ENCODE measurements around the gene CIBAR2. TPM values are rescaled to one million over a fixed set of nuclear protein-coding genes. Genes with fewer than 3 reads are reported as not detected.
A peak's percentile ranks its signal among the peaks of the same experiment; 100 is the strongest.
"Not testable (repeated sequence)": the region's sequence is repeated elsewhere in the genome, so short reads cannot be mapped to it uniquely, and the experiment has no call there.

The CIBAR2 gene
- total and polyA plus RNA-seq, 8 donors = 0.29 to 10.9 (median 5.9) TPM

DNA sequence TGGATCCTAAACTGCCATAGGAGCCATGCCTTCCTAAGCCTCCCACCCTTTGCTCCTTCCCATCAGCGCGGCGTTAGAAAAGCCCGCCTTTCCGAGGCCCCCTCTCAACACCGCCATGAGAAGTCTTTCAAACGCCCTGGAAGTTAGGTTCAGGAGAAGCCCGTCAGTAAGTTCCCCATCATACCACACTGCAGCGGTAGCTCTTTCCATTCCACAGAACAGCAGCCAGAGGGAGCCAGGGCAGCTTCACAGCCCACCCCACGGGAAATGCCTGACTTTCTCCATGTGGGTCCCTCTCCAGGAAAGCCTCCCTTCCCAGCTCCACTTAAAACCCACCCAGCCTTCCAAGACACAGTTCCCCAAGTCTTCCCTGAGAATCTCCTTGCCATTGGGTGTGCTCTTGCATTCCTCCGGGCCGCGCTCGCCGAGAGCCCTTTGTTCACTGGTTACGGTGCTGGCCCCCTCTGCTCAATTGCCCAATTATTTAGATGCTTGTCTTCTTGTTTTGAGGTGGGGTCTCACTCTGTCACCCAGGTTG lies 56.0 kb downstream of the CIBAR2 start:
- ATAC-seq = peak; percentile 69
- DNase-seq = no peak

DNA sequence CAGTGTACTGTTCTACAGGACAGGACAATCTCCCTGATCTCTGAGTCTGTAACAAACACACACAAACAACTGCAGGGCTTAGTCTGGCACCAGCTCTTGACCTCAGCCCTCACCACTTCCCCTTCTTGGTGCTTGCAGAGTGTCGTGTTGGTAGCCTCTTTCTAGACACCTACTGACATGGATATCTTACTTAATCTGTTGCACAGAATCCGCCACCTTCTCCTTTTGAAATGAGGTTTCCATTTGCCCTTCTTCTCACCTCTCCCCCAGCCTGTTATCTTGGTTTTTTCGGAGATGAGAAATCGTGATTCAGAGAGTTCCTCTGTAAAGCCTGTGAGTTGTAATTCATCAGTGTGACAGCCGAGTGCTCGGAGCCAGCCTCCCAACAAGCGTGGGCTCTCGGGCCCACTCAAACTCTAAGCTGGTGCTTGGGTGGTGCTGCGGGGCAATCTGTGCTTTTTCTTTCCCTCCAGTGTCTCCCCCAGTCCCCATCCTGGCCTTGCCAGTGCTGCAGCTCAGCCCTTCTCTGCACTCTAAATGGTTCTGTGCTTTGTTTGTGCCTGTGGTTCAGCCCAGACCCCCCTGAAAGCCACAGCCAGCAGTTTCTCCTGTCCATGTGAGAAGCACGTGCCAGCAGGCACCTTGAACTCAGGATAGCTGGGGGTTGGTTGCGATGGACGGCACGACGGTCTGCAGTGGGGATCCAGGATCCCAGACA lies 56.6 kb downstream of the CIBAR2 start:
- Histone ChIP-seq H3K27me3 (no peaks in the 10 kb centered on the region), H3K27ac (peak overlapping the region; percentile 75 to 88), H3K4me1 (peaks cover 17 to 52% of the 10 kb centered on the region in 2 donors), H3K4me3 (peak overlapping the region in 1 of 2 donors; percentile 1), H3K36me3 (peaks cover 0 to 12% of the 10 kb centered on the region in 2 donors), H3K9me3 (no peaks in the 10 kb centered on the region)
- intact Hi-C loops (cut with DNase I) = no loop called here
- DNase-seq (peak in 2 of 4 donors; percentile 70 to 78), ATAC-seq (peak; percentile 88)
- TF ChIP-seq, protein P1, sequence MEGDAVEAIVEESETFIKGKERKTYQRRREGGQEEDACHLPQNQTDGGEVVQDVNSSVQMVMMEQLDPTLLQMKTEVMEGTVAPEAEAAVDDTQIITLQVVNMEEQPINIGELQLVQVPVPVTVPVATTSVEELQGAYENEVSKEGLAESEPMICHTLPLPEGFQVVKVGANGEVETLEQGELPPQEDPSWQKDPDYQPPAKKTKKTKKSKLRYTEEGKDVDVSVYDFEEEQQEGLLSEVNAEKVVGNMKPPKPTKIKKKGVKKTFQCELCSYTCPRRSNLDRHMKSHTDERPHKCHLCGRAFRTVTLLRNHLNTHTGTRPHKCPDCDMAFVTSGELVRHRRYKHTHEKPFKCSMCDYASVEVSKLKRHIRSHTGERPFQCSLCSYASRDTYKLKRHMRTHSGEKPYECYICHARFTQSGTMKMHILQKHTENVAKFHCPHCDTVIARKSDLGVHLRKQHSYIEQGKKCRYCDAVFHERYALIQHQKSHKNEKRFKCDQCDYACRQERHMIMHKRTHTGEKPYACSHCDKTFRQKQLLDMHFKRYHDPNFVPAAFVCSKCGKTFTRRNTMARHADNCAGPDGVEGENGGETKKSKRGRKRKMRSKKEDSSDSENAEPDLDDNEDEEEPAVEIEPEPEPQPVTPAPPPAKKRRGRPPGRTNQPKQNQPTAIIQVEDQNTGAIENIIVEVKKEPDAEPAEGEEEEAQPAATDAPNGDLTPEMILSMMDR (IDR thresholded peaks at IDR 0.05) = no peak

More for the DNA sequence above, 56.0 kb downstream of the CIBAR2 start:
- Histone ChIP-seq H3K27me3 (no peaks in the 10 kb centered on the region), H3K36me3 (peaks cover 0 to 12% of the 10 kb centered on the region in 2 donors), H3K9me3 (no peaks in the 10 kb centered on the region), H3K27ac (peak overlapping the region in 1 of 2 donors; percentile 88), H3K4me1 (peaks cover 17 to 58% of the 10 kb centered on the region in 2 donors), H3K4me3 (no peak overlapping the region)
- intact Hi-C loops (cut with DNase I) = no loop called here
- TF ChIP-seq, protein P1 (IDR thresholded peaks at IDR 0.05) = no peak

DNA sequence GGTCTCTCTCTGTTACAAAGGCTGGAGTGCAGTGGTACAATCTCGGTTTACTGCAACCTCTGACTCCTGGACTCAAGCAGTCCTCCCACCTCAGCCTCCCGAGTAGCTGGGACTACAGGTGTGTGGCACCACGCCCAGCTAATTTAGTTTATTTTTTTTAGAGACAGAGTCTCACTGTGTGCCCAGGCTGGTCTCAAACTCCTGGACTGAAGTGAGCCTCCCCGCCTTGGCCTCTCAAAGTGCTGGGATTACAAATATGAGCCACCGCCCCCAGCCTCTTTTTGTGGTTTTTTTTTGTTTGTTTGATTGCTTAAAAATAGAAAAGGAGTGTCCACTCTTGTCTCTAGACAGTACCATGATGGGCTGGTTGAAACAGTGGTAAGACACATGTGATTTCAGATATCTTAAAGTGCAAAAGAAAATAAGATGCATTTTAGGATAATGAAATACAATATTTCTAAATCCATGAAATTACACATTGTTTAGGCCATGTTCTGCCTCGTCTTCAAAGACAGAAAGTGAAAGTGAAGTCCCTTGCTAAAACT lies 57.3 kb downstream of the CIBAR2 start:
- Histone ChIP-seq H3K27me3 (no peaks in the 10 kb centered on the region), H3K27ac (peak overlapping the region; percentile 75 to 88), H3K4me3 (peak overlapping the region in 1 of 2 donors; percentile 1), H3K4me1 (peaks cover 17 to 48% of the 10 kb centered on the region in 2 donors), H3K36me3 (peaks cover 0 to 12% of the 10 kb centered on the region in 2 donors), H3K9me3 (no peaks in the 10 kb centered on the region)
- ATAC-seq = no peak
- DNase-seq = peak in 1 of 4 donors; percentile 7
- intact Hi-C loops (cut with DNase I) = no loop called here
- TF ChIP-seq, protein P1 (IDR thresholded peaks at IDR 0.05) = no peak

DNA sequence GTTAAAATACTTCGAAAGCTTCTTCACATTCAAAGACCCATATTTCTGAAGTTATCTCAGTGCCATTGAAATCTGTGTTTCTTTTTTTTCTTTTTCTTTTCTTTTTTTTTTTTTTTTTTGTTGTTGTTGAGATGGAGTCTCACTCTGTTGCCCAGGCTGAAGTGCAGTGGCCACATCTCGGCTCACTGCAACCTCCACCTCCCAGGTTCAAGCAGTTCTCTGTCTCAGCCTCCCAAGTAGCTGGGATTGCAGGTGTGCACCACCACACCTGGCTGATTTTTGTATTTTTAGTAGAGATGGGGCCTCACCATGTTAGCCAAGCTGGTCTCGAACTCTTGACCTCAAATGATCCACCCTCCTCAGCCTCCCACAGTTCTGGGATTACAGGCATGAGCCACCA lies 58.0 kb downstream of the CIBAR2 start:
- DNase-seq = peak in 1 of 4 donors; percentile 13
- ATAC-seq; H3K27me3 ChIP-seq; H3K9me3 ChIP-seq; intact Hi-C loops (cut with DNase I); H3K4me3 ChIP-seq: not testable (repeated sequence)
- H3K27ac ChIP-seq = peak overlapping the region; percentile 75 to 88
- H3K36me3 ChIP-seq = peaks cover 0 to 12% of the 10 kb centered on the region in 2 donors
- peaks cover 17 to 47% of the 10 kb centered on the region in 2 donors for H3K4me1 ChIP-seq

DNA sequence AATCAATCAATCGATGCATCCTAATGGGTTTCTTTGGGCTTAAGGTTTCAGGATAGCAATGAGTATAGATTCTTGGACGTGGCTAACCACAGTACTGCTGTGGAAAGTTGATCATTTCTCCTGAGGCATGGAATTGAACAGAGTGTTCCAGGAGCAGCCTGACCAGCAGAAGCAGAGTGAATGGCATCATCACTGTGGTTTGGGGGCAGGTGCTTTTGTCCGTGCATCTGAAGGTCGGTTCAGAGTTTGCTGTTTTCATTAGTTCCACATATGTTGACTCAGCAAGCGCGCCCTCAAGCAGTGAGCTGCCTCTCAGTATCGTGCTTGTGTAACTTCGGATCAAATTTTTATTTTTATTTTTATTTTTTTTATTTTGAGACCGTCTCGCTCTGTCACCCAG lies 59.7 kb downstream of the CIBAR2 start:
- Histone ChIP-seq H3K4me1 (peaks cover 17 to 58% of the 10 kb centered on the region in 2 donors), H3K27ac (no peak overlapping the region), H3K4me3 (no peak overlapping the region), H3K36me3 (no peaks in the 10 kb centered on the region), H3K9me3 (no peaks in the 10 kb centered on the region), H3K27me3 (no peaks in the 10 kb centered on the region)
- ATAC-seq (no peak), DNase-seq (no peak)
- TF ChIP-seq, protein P1 (IDR thresholded peaks at IDR 0.05) = no peak
- intact Hi-C loops (cut with DNase I) = no loop called here
